NCI-H128 (cell line): Measurements from ENCODE around the gene QSOX1.

Experiments used
- DNase-seq: peaks from one replicate; lab custom pipeline; 2025; ENCODE audit not compliant: unreplicated experiment; lab: John Stamatoyannopoulos, UW

Gene QSOX1

GRCh38 chr1:180249725-180250498 lies 95.2 kb downstream of the QSOX1 start:
- DNase-seq = no peak

- no peak for DNase-seq
Measured at GRCh38 chr1:180250499-180250770, 95.8 kb downstream of the QSOX1 start.

GRCh38 chr1:180250883-180251509 lies 96.3 kb downstream of the QSOX1 start:
- DNase-seq = no peak

GRCh38 chr1:180251526-180252305 lies 97.0 kb downstream of the QSOX1 start:
- DNase-seq = no peak

GRCh38 chr1:180252638-180253536 lies 98.2 kb downstream of the QSOX1 start:
- DNase-seq = no peak
